GM23338 (cell line): ENCODE measurements around the gene SCG5. TPM values are rescaled to one million over a fixed set of nuclear protein-coding genes. Genes with fewer than 3 reads are reported as not detected.
A peak's percentile ranks its signal among the peaks of the same experiment; 100 is the strongest.

Experiments
- ATAC-seq: fragments of 200-7000 bp; cut with Tn5 transposase; 3 replicates; pipeline ENCODE4 v1.9.1; 2020
- DNase-seq: peaks from one replicate; pipeline ENCODE4 v3.0.0-alpha.2; 2015; ENCODE audit warnings: low spot score
- H2AFZ ChIP-seq: fragments of 200-600 bp; sonication (generic); 2 replicates; pipeline ENCODE4 v1.8.0; 2016; ENCODE audit warnings: antibody characterized with exemption, mild to moderate bottlenecking, moderate library complexity
- H3F3A ChIP-seq: fragments of 200-600 bp; sonication (generic); replicated peaks from 2 replicates; pipeline ENCODE4 v1.8.0; 2017; ENCODE audit warnings: antibody characterized with exemption, mixed run types, low read depth
- H3K27ac ChIP-seq: fragments of 200-600 bp; sonication (generic); 2 replicates; pipeline ENCODE4 v1.6.1; 2016; ENCODE audit warnings: low read depth
- H3K27me3 ChIP-seq: fragments of 200-600 bp; sonication (generic); 2 replicates; pipeline ENCODE4 v1.8.0; 2016; ENCODE audit warnings: mild to moderate bottlenecking, mixed run types, moderate library complexity; ENCODE audit not compliant: insufficient read depth
- H3K36me3 ChIP-seq: fragments of 200-600 bp; sonication (generic); 2 replicates; pipeline ENCODE4 v1.8.0; 2016; ENCODE audit warnings: mild to moderate bottlenecking; ENCODE audit not compliant: insufficient read depth
- H3K4me1 ChIP-seq: fragments of 200-600 bp; sonication (generic); 2 replicates; pipeline ENCODE4 v1.8.0; 2016; ENCODE audit warnings: mild to moderate bottlenecking, moderate library complexity; ENCODE audit not compliant: insufficient read depth
- H3K4me2 ChIP-seq: fragments of 200-600 bp; sonication (generic); 2 replicates; pipeline ENCODE4 v1.7.1; 2017; ENCODE audit warnings: mixed run types
- H3K4me3 ChIP-seq: fragments of 200-600 bp; sonication (generic); 2 replicates; pipeline ENCODE4 v1.6.1; 2016; ENCODE audit warnings: mixed run types
- H3K79me2 ChIP-seq: fragments of 200-600 bp; sonication (generic); replicated peaks from 2 replicates; pipeline ENCODE4 v1.8.0; 2017; ENCODE audit warnings: mild to moderate bottlenecking; ENCODE audit not compliant: insufficient read depth
- H3K9me2 ChIP-seq: fragments of 200-600 bp; sonication (generic); 2 replicates; pipeline ENCODE4 v1.8.0; 2017; ENCODE audit not compliant: insufficient read depth
- H4K20me1 ChIP-seq: fragments of 200-600 bp; sonication (generic); replicated peaks from 2 replicates; pipeline ENCODE4 v1.8.0; 2017; ENCODE audit warnings: mild to moderate bottlenecking; ENCODE audit not compliant: insufficient read depth
- H3K27ac Mint-ChIP-seq: 2 replicates; pipeline ENCODE4 v1.8.0; 2020; ENCODE audit warnings: inconsistent platforms, mild to moderate bottlenecking, moderate library complexity, mixed read lengths
- H3K27me3 Mint-ChIP-seq: 3 replicates; pipeline ENCODE4 v1.8.0; 2022; ENCODE audit warnings: low read depth, mild to moderate bottlenecking, moderate library complexity, mixed read lengths, inconsistent platforms; ENCODE audit not compliant: insufficient read depth, poor library complexity
- H3K36me3 Mint-ChIP-seq: 3 replicates; pipeline ENCODE4 v1.8.0; 2021; ENCODE audit warnings: low read depth, mild to moderate bottlenecking, inconsistent platforms, moderate library complexity, mixed read lengths
- H3K4me1 Mint-ChIP-seq: 3 replicates; pipeline ENCODE4 v1.8.0; 2020; ENCODE audit warnings: mild to moderate bottlenecking, inconsistent platforms, mixed read lengths
- H3K4me3 Mint-ChIP-seq: 3 replicates; pipeline ENCODE4 v1.8.0; 2021; ENCODE audit warnings: moderate library complexity, mild to moderate bottlenecking, inconsistent platforms, mixed read lengths
- H3K9me3 Mint-ChIP-seq: 3 replicates; pipeline ENCODE4 v1.8.0; 2020; ENCODE audit warnings: moderate library complexity, mild to moderate bottlenecking, inconsistent platforms, mixed read lengths
- CREB1 ChIP-seq: fragments of 250-450 bp; sonication (Bioruptor Pico); IDR thresholded peaks from 2 replicates; pipeline ENCODE4 v1.5.0; 2020; ENCODE audit warnings: low read depth, mild to moderate bottlenecking, moderate library complexity
- CTCF ChIP-seq, 2 experiments: fragments of 200-600 bp in 1 of 2; sonication (generic) in 1 of 2; conservative IDR thresholded peaks; 2 replicates each; pipeline versions ENCODE4 v1.5.1 to v1.6.1; 2016 to 2017; ENCODE audit warnings: antibody characterized with exemption in 2 of 2, low read depth in 2 of 2, mild to moderate bottlenecking in 2 of 2, moderate library complexity in 1 of 2
- NANOG ChIP-seq: IDR thresholded peaks from 2 replicates; pipeline ENCODE4 v1.6.1; 2016; ENCODE audit warnings: antibody characterized with exemption, borderline replicate concordance
- POLR2AphosphoS5 ChIP-seq: IDR thresholded peaks from 2 replicates; pipeline ENCODE4 v1.6.1; 2016; ENCODE audit warnings: antibody characterized with exemption, low read depth
- REST ChIP-seq: IDR thresholded peaks from one replicate; pipeline ENCODE4 v1.6.1; 2018; ENCODE audit warnings: antibody characterized with exemption; ENCODE audit not compliant: unreplicated experiment
- polyA plus RNA-seq: library from polyadenylated mRNA; unstranded; fragments of >200 nt; fragmentation: Nextera tagmentation; extraction: Ambion mirVana; gene quantifications from 2 replicates; pipeline ENCODE4 v1.2.1, GENCODE V29; 2016
- total RNA-seq: library from RNA; depleted of rRNA; stranded (reverse); fragments of >200 nt; shearing (Covaris generic); gene quantifications from 2 replicates; pipeline ENCODE4 v1.2.3, GENCODE V29; 2014
- TF ChIP-seq, protein P1 (sequence below): fragments of 250-450 bp; sonication (Bioruptor Pico); IDR thresholded peaks from 2 replicates; pipeline ENCODE4 v1.5.0; 2020; ENCODE audit warnings: mild to moderate bottlenecking, moderate library complexity

The SCG5 gene
- total and polyA plus RNA-seq, 2 experiments from 2014 or later: 48.1 to 73.3 TPM

GRCh38 chr15:32730677-32731654 lies 89.5 kb downstream of the SCG5 start:
- H3K27me3 ChIP-seq: no peaks in the 10 kb centered on the region
- no peaks in the 10 kb centered on the region for H3K79me2 ChIP-seq
- no peaks in the 10 kb centered on the region for H3K9me2 ChIP-seq
- peak overlapping the region; percentile 69 for H3K4me2 ChIP-seq
- H3K27ac ChIP-seq: no peak overlapping the region
- H3K27ac Mint-ChIP-seq: 0 out of 2 replicates have a peak overlapping the region, but pooled peaks have one; percentile 64
- ATAC-seq (peak; percentile 99), DNase-seq (peak; percentile 83)
- peak overlapping the region; percentile 28; the same call in 1 of the 2 replicates for H3K4me3 ChIP-seq
- peak overlapping the region; percentile 97 for H2AFZ ChIP-seq
- H3K4me3 Mint-ChIP-seq: no peak overlapping the region
- no peaks in the 10 kb centered on the region for H3K36me3 ChIP-seq
- H3K27me3 Mint-ChIP-seq: peaks cover 1% of the 10 kb centered on the region
- peaks cover 20% of the 10 kb centered on the region for H3K4me1 Mint-ChIP-seq
- no peaks in the 10 kb centered on the region for H3K36me3 Mint-ChIP-seq
- H4K20me1 ChIP-seq: no peaks in the 10 kb centered on the region
- peaks cover 4% of the 10 kb centered on the region; the same call in 2 of the 3 replicates for H3K9me3 Mint-ChIP-seq
- no peaks in the 10 kb centered on the region for H3F3A ChIP-seq
- TF ChIP-seq CTCF (conservative IDR thresholded peaks at IDR 0.05; ENCODE audit: low read depth in 2 of 2) (no peak), CREB1 (CRISPR knock-in tag) (no peak), NANOG (no peak), POLR2AphosphoS5 (no peak), REST (no peak)
- TF ChIP-seq, protein P1, sequence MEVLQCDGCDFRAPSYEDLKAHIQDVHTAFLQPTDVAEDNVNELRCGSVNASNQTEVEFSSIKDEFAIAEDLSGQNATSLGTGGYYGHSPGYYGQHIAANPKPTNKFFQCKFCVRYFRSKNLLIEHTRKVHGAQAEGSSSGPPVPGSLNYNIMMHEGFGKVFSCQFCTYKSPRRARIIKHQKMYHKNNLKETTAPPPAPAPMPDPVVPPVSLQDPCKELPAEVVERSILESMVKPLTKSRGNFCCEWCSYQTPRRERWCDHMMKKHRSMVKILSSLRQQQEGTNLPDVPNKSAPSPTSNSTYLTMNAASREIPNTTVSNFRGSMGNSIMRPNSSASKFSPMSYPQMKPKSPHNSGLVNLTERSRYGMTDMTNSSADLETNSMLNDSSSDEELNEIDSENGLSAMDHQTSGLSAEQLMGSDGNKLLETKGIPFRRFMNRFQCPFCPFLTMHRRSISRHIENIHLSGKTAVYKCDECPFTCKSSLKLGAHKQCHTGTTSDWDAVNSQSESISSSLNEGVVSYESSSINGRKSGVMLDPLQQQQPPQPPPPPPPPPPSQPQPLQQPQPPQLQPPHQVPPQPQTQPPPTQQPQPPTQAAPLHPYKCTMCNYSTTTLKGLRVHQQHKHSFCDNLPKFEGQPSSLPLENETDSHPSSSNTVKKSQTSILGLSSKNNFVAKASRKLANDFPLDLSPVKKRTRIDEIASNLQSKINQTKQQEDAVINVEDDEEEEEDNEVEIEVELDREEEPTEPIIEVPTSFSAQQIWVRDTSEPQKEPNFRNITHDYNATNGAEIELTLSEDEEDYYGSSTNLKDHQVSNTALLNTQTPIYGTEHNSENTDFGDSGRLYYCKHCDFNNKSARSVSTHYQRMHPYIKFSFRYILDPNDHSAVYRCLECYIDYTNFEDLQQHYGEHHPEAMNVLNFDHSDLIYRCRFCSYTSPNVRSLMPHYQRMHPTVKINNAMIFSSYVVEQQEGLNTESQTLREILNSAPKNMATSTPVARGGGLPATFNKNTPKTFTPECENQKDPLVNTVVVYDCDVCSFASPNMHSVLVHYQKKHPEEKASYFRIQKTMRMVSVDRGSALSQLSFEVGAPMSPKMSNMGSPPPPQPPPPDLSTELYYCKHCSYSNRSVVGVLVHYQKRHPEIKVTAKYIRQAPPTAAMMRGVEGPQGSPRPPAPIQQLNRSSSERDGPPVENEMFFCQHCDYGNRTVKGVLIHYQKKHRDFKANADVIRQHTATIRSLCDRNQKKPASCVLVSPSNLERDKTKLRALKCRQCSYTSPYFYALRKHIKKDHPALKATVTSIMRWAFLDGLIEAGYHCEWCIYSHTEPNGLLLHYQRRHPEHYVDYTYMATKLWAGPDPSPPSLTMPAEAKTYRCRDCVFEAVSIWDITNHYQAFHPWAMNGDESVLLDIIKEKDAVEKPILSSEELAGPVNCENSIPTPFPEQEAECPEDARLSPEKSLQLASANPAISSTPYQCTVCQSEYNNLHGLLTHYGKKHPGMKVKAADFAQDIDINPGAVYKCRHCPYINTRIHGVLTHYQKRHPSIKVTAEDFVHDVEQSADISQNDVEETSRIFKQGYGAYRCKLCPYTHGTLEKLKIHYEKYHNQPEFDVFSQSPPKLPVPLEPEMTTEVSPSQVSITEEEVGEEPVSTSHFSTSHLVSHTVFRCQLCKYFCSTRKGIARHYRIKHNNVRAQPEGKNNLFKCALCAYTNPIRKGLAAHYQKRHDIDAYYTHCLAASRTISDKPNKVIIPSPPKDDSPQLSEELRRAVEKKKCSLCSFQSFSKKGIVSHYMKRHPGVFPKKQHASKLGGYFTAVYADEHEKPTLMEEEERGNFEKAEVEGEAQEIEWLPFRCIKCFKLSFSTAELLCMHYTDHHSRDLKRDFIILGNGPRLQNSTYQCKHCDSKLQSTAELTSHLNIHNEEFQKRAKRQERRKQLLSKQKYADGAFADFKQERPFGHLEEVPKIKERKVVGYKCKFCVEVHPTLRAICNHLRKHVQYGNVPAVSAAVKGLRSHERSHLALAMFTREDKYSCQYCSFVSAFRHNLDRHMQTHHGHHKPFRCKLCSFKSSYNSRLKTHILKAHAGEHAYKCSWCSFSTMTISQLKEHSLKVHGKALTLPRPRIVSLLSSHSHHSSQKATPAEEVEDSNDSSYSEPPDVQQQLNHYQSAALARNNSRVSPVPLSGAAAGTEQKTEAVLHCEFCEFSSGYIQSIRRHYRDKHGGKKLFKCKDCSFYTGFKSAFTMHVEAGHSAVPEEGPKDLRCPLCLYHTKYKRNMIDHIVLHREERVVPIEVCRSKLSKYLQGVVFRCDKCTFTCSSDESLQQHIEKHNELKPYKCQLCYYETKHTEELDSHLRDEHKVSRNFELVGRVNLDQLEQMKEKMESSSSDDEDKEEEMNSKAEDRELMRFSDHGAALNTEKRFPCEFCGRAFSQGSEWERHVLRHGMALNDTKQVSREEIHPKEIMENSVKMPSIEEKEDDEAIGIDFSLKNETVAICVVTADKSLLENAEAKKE (CRISPR knock-in tag): no peak
- peaks cover 11% of the 10 kb centered on the region for H3K4me1 ChIP-seq
